ENCODE measurements around the gene LDB2. TPM values are rescaled to one million over a fixed set of nuclear protein-coding genes. Genes with fewer than 3 reads are reported as not detected.

LDB2 gene
- total RNA-seq, 4 donors from 2014 or later = 3.9 to 43.7 (median 7.8) TPM

DNA sequence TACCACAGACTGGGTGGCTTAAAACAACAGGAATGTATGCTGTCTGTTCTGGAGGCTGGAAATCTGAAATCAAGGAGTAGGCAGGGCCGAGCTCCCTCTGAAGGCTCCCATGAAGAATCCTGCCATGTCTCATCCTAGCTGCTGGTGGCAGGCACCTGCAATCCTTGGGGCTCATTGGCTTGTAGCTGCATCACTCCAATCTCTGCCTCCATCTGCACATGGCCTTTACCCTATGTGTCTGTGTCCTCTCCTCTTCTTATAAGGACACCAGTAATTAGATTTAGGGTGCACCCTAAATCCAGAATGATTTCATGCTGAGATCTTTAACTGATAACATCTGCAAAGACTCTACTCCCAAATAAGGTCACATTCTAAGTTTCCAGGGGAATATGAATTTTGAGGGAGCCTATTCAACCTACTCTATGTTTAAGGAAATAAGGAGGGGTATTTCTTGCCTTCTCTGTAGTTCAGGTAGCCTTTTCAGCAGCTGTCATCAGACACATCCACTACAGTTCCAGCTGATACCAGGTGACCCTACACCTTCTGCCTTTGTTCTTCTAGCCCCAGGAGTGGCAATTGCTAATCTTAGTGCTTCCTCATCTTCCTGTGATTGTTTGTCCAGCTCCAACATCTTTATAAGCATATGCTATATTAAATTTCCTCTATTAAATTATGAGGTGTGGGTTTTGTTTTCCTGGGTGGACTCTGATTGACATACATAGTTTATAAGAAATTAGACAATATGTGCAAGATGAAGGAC is 377.1 kb downstream of the LDB2 start:
- no peak overlapping the region for H3K27ac ChIP-seq
- TF ChIP-seq, protein P1, sequence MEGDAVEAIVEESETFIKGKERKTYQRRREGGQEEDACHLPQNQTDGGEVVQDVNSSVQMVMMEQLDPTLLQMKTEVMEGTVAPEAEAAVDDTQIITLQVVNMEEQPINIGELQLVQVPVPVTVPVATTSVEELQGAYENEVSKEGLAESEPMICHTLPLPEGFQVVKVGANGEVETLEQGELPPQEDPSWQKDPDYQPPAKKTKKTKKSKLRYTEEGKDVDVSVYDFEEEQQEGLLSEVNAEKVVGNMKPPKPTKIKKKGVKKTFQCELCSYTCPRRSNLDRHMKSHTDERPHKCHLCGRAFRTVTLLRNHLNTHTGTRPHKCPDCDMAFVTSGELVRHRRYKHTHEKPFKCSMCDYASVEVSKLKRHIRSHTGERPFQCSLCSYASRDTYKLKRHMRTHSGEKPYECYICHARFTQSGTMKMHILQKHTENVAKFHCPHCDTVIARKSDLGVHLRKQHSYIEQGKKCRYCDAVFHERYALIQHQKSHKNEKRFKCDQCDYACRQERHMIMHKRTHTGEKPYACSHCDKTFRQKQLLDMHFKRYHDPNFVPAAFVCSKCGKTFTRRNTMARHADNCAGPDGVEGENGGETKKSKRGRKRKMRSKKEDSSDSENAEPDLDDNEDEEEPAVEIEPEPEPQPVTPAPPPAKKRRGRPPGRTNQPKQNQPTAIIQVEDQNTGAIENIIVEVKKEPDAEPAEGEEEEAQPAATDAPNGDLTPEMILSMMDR (IDR thresholded peaks at IDR 0.05) = no peak
- TF ChIP-seq POLR2A (IDR thresholded peaks at IDR 0.05) = no peak
- no peak overlapping the region for H3K4me3 ChIP-seq
- no peaks in the 10 kb centered on the region for H3K4me1 ChIP-seq
- no peaks in the 10 kb centered on the region for H3K36me3 ChIP-seq
- no peaks in the 10 kb centered on the region for H3K27me3 ChIP-seq
- no peak for DNase-seq
- no peaks in the 10 kb centered on the region for H3K9me3 ChIP-seq

DNA sequence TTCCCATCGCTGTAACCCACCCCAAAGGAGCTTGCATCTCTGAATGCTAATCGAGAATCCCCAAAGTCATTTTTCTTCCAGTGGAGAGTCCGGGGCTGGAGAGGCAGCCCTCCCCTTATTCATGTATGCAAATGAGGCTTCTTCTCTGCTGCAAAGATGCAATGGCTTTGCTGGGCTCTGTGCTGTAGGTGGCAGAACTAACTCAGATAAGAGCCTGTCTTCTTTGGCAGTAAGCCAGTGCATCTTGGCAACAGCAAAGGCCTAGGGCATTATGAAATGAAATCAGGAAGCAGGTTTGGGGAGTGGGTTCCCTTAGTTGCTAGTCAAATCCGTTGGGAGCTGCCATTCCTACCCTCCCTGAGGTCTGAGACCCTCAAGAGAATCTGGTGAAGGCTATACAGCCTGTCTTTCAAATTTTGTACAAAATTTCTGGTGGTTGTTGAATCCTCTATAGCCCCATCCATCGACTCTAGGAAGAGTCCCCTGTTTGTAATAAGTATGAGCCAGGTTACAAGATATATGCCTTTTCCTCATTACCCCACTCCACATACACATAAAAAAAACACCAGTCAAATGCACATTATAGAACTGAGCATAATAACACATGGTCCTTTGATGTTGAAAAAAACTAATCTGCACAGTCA is 381.5 kb downstream of the LDB2 start:
- no peaks in the 10 kb centered on the region for H3K9me3 ChIP-seq
- no peak for TF ChIP-seq POLR2A (IDR thresholded peaks at IDR 0.05)
- TF ChIP-seq, protein P1 (IDR thresholded peaks at IDR 0.05) = peak in 1 of 6 experiments; percentile 6
- H3K36me3 ChIP-seq = no peaks in the 10 kb centered on the region
- H3K4me3 ChIP-seq = no peak overlapping the region
- no peak for DNase-seq
- H3K27ac ChIP-seq = no peak overlapping the region
- H3K27me3 ChIP-seq = no peaks in the 10 kb centered on the region
- no peaks in the 10 kb centered on the region for H3K4me1 ChIP-seq

DNA sequence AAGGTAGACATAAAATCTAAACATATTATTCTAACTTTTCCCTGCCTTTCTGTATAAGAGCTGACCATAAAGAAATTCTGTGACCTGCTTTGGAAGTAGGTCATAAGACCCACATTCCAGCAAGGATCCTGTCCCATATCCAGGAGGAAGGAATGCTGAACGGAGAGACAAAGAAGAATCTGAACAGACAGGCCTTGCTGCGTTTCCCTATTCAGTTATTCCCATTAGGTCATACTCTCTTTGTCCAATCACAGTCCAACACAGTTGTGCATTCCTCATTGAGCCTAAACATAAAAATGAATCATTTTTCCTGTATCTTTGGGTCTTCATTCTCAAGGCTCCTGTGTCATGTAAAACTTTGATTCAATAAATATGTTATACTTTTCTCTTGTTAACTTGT is 384.6 kb downstream of the LDB2 start:
- H3K9me3 ChIP-seq = no peaks in the 10 kb centered on the region
- no peak for DNase-seq
- H3K27me3 ChIP-seq = no peaks in the 10 kb centered on the region
- no peak overlapping the region for H3K4me3 ChIP-seq
- H3K36me3 ChIP-seq = no peaks in the 10 kb centered on the region
- no peak for TF ChIP-seq POLR2A (IDR thresholded peaks at IDR 0.05)
- TF ChIP-seq, protein P1 (IDR thresholded peaks at IDR 0.05) = no peak
- no peaks in the 10 kb centered on the region for H3K4me1 ChIP-seq
- H3K27ac ChIP-seq = no peak overlapping the region

DNA sequence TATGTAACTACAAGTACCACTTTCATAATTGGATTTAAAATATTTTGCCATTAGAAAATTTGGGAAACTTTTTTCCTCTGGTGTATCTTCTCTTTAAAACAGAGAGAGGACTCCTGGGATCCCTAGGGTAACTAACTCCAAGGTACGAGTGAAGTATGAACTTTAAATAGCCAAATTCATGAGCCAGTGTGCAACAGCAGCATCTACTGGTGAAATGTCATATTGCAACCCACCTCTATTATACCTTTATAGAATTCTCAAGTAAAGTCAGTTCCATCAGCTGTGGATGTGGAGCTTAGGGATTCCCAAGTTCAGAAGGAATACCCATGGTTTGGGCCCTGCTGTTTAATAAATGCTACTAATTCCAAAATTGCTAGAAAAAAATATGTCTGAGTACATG is 389.5 kb downstream of the LDB2 start:
- no peak overlapping the region for H3K27ac ChIP-seq
- H3K27me3 ChIP-seq = no peaks in the 10 kb centered on the region
- no peak overlapping the region for H3K4me3 ChIP-seq
- TF ChIP-seq, protein P1 (IDR thresholded peaks at IDR 0.05) = no peak
- TF ChIP-seq POLR2A (IDR thresholded peaks at IDR 0.05) = no peak
- DNase-seq = no peak
- no peaks in the 10 kb centered on the region for H3K4me1 ChIP-seq
- no peaks in the 10 kb centered on the region for H3K36me3 ChIP-seq
- H3K9me3 ChIP-seq = no peaks in the 10 kb centered on the region

DNA sequence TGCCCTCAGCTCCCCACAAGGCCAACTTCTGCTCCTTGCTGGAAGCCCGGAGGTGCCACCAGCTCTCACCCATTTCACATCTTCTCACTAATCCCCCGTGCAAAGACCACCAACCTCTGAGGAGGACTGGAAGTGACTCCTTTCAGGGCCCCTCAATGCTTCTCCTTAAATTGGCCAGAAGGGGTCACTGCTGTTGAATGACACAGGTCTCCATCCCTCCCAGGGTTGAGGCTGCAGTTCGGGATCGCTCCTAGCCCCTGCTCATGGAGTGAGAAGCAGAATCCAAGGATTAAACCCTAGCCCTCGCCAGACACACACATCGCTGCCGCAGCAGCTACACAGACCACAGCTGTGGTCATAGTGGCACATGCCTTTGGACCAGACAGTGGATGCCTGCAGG is 392.7 kb downstream of the LDB2 start:
- H3K27me3 ChIP-seq = no peaks in the 10 kb centered on the region
- H3K4me1 ChIP-seq = no peaks in the 10 kb centered on the region
- no peak for DNase-seq
- H3K36me3 ChIP-seq = no peaks in the 10 kb centered on the region
- no peaks in the 10 kb centered on the region for H3K9me3 ChIP-seq
- no peak for TF ChIP-seq POLR2A (IDR thresholded peaks at IDR 0.05)
- TF ChIP-seq, protein P1 (IDR thresholded peaks at IDR 0.05) = no peak
- H3K4me3 ChIP-seq = no peak overlapping the region
- H3K27ac ChIP-seq = no peak overlapping the region
